OCI-LY7 (cell line): ENCODE results near the gene VAC14.
"Not testable (repeated sequence)": the region's sequence is repeated elsewhere in the genome, so short reads cannot be mapped to it uniquely, and the experiment has no call there.

Source experiments
- CTCF ChIP-seq: fragments of 200-600 bp; sonication (generic); conservative IDR thresholded peaks from 2 replicates; pipeline ENCODE4 v1.5.1; 2014; ENCODE audit warnings: mild to moderate bottlenecking, antibody characterized with exemption, low read length, moderate library complexity, mixed read lengths
- EZH2phosphoT487 ChIP-seq: fragments of 200-600 bp; sonication (generic); IDR thresholded peaks from 2 replicates; pipeline ENCODE4 v1.6.1; 2018; ENCODE audit warnings: low read depth, borderline replicate concordance, mild to moderate bottlenecking, mixed run types, antibody characterized with exemption, low read length, moderate library complexity, mixed read lengths

- not testable (repeated sequence) for TF ChIP-seq CTCF, EZH2phosphoT487
Measured at GRCh38 chr16:70822734-70823133, 21.8 kb upstream of the VAC14 start.
